GM23248 (cell line): ENCODE measurements around the gene PCDHB10. TPM values are rescaled to one million over a fixed set of nuclear protein-coding genes. Genes with fewer than 3 reads are reported as not detected.
"Not testable (repeated sequence)": the region's sequence is repeated elsewhere in the genome, so short reads cannot be mapped to it uniquely, and the experiment has no call there.

Source experiments
- DNase-seq: peaks from one replicate; pipeline ENCODE4 v3.0.0-alpha.2; 2015
- H2AFZ ChIP-seq: fragments of 200-600 bp; sonication (generic); 2 replicates; pipeline ENCODE4 v1.6.1; 2016; ENCODE audit warnings: antibody characterized with exemption
- H3F3A ChIP-seq: fragments of 200-600 bp; sonication (generic); 2 replicates; pipeline ENCODE4 v1.6.1; 2016; ENCODE audit warnings: mild to moderate bottlenecking, antibody characterized with exemption, mixed run types; ENCODE audit not compliant: insufficient read depth
- H3K27ac ChIP-seq: fragments of 200-600 bp; sonication (generic); 2 replicates; pipeline ENCODE4 v1.5.1; 2016; ENCODE audit warnings: mild to moderate bottlenecking
- H3K27me3 ChIP-seq: fragments of 200-600 bp; sonication (generic); replicated peaks from 2 replicates; pipeline ENCODE4 v1.6.1; 2016; ENCODE audit warnings: mild to moderate bottlenecking; ENCODE audit not compliant: insufficient read depth
- H3K36me3 ChIP-seq: fragments of 200-600 bp; sonication (generic); 2 replicates; pipeline ENCODE4 v1.6.1; 2016; ENCODE audit warnings: low read depth, mild to moderate bottlenecking
- H3K4me1 ChIP-seq: fragments of 200-600 bp; sonication (generic); 2 replicates; pipeline ENCODE4 v1.6.1; 2016; ENCODE audit warnings: mild to moderate bottlenecking; ENCODE audit not compliant: insufficient read depth
- H3K4me2 ChIP-seq: fragments of 200-600 bp; sonication (generic); one replicate; pipeline ENCODE4 v1.6.1; 2016; ENCODE audit warnings: mild to moderate bottlenecking; ENCODE audit not compliant: unreplicated experiment
- H3K4me3 ChIP-seq: fragments of 200-600 bp; sonication (generic); 2 replicates; pipeline ENCODE4 v1.5.1; 2016; ENCODE audit warnings: mild to moderate bottlenecking
- H3K79me2 ChIP-seq: fragments of 200-600 bp; sonication (generic); 2 replicates; pipeline ENCODE4 v1.6.1; 2016; ENCODE audit warnings: mild to moderate bottlenecking; ENCODE audit not compliant: insufficient read depth
- H3K9ac ChIP-seq: fragments of 200-600 bp; sonication (generic); 2 replicates; pipeline ENCODE4 v1.6.1; 2016; ENCODE audit warnings: mild to moderate bottlenecking
- H3K9me2 ChIP-seq: fragments of 200-600 bp; sonication (generic); 2 replicates; pipeline ENCODE4 v1.6.1; 2016; ENCODE audit warnings: mixed run types, mild to moderate bottlenecking, moderate library complexity; ENCODE audit not compliant: insufficient read depth
- H3K9me3 ChIP-seq: fragments of 200-600 bp; sonication (generic); one replicate; pipeline ENCODE4 v1.6.1; 2017; ENCODE audit warnings: low read depth
- H4K20me1 ChIP-seq: fragments of 200-600 bp; sonication (generic); 2 replicates; pipeline ENCODE4 v1.6.0; 2016; ENCODE audit not compliant: insufficient read depth
- EZH2 ChIP-seq: fragments of 200-600 bp; sonication (generic); IDR thresholded peaks from 2 replicates; pipeline ENCODE4 v1.6.1; 2018; ENCODE audit warnings: antibody characterized with exemption, mild to moderate bottlenecking; ENCODE audit not compliant: insufficient read depth, poor library complexity, severe bottlenecking
- EZH2phosphoT487 ChIP-seq: fragments of 200-600 bp; sonication (generic); IDR thresholded peaks from 2 replicates; pipeline ENCODE4 v1.6.1; 2018; ENCODE audit warnings: antibody characterized with exemption, moderate library complexity, mild to moderate bottlenecking, low read depth; ENCODE audit not compliant: insufficient read depth
- WGBS, 2 experiments: methylation state at CpG; one replicate each; pipeline ENCODE4 v1.1.6; 2015 to 2017; ENCODE audit warnings: low lambda C conversion rate in 2 of 2, low coverage in 1 of 2; ENCODE audit errors: missing lambda C conversion rate in 2 of 2; 5-methylcytosine and 5-hydroxymethylcytosine counted together
- in situ Hi-C: fragments of 300-500 bp; cut with MboI; formaldehyde crosslinking; loops from 2 replicates; pipeline ENCODE4 v1.15.0; 2020
- polyA plus RNA-seq: library from polyadenylated mRNA; unstranded; fragments of >200 nt; fragmentation: Nextera tagmentation; extraction: Ambion mirVana; gene quantifications from 2 replicates; pipeline ENCODE4 v1.2.1, GENCODE V29; 2016
- total RNA-seq: library from RNA; depleted of rRNA; stranded (reverse); fragments of >200 nt; shearing (Covaris generic); gene quantifications from 2 replicates; pipeline ENCODE4 v1.2.3, GENCODE V29; 2014; rRNA removed

PCDHB10 gene
- 1.3 and 2.9 TPM in 2 replicates for total RNA-seq
- polyA plus RNA-seq: 0.86 and 1.3 TPM in 2 replicates

GRCh38 chr5:141192110-141192725 is at the start of gene PCDHB10:
PCDHB10 (plus strand) TSS chr5:141192353; CDS start chr5:141192553, 200 bp downstream.
- Histone ChIP-seq H3K9me3 (peaks cover 8% of the 10 kb centered on the region), H2AFZ (no peak within 1 kb of the TSS), H3K4me2 (peak within 1 kb of the TSS; percentile 52), H3K27me3 (no peaks in the 10 kb centered on the region), H3K9me2 (no peaks in the 10 kb centered on the region), H3K4me3 (peak within 1 kb of the TSS; percentile 49; the same call in 1 of the 2 replicates), H3K4me1 (no peaks in the 10 kb centered on the region), H3K79me2 (no peaks in the 10 kb centered on the region), H4K20me1 (no peaks in the 10 kb centered on the region), H3K36me3 (no peaks in the 10 kb centered on the region), H3F3A (no peaks in the 10 kb centered on the region), H3K9ac (no peak within 1 kb of the TSS), H3K27ac (no peak within 1 kb of the TSS)
- TF ChIP-seq EZH2phosphoT487: no peak
- TF ChIP-seq EZH2: no peak
- WGBS, 2 experiments: 2 to 3% methylated on average over 10 of the region's 10 CpGs
- DNase-seq: peak; percentile 54
- in situ Hi-C loops: no loop called here

- 0 out of 2 replicates have a peak within 1 kb of the TSS, but pooled peaks have one; percentile 29 for H3K4me3 ChIP-seq
- WGBS, 2 experiments: 14 to 16% methylated on average over 18 of the region's 18 CpGs
- H3K4me2 ChIP-seq: peak within 1 kb of the TSS; percentile 35
- no peaks in the 10 kb centered on the region for H3F3A ChIP-seq
- no peak within 1 kb of the TSS for H3K27ac ChIP-seq
- in situ Hi-C loops: no loop called here
- no peak within 1 kb of the TSS for H3K9ac ChIP-seq
- H3K4me1 ChIP-seq: no peaks in the 10 kb centered on the region
- no peaks in the 10 kb centered on the region for H3K9me3 ChIP-seq
- TF ChIP-seq EZH2 (no peak), EZH2phosphoT487 (no peak)
- peak; percentile 46 for DNase-seq
- H4K20me1 ChIP-seq: no peaks in the 10 kb centered on the region
- H3K27me3 ChIP-seq: no peaks in the 10 kb centered on the region
- no peaks in the 10 kb centered on the region for H3K79me2 ChIP-seq
- no peak within 1 kb of the TSS for H2AFZ ChIP-seq
- no peaks in the 10 kb centered on the region for H3K9me2 ChIP-seq
- no peaks in the 10 kb centered on the region for H3K36me3 ChIP-seq
These were observed 42.3 kb upstream of the PCDHB10 start, which contains the start of gene PCDHB6 for GRCh38 chr5:141149812-141150211. PCDHB6 (plus strand) TSS chr5:141150057; CDS start chr5:141150258, 201 bp downstream.

- TF ChIP-seq EZH2phosphoT487 (no peak), EZH2 (no peak)
- in situ Hi-C loops: no loop called here
- Histone ChIP-seq H3K27ac (no peak overlapping the region), H3K4me3 (0 out of 2 replicates have a peak overlapping the region, but pooled peaks have one; percentile 29), H3K4me2 (peak overlapping the region; percentile 35), H3K9ac (no peak overlapping the region), H3K36me3 (no peaks in the 10 kb centered on the region), H3K27me3 (no peaks in the 10 kb centered on the region), H3K79me2 (no peaks in the 10 kb centered on the region), H3F3A (no peaks in the 10 kb centered on the region), H3K9me3 (no peaks in the 10 kb centered on the region), H3K4me1 (no peaks in the 10 kb centered on the region), H2AFZ (no peak overlapping the region), H3K9me2 (no peaks in the 10 kb centered on the region), H4K20me1 (no peaks in the 10 kb centered on the region)
- 29 to 34% methylated on average over 33 of the region's 33 CpGs for WGBS, 2 experiments
- no peak for DNase-seq
These were observed 41.7 kb upstream of the PCDHB10 start for GRCh38 chr5:141150224-141150992.

GRCh38 chr5:141150993-141151325 is 41.2 kb upstream of the PCDHB10 start:
- Histone ChIP-seq H4K20me1 (no peaks in the 10 kb centered on the region), H3K79me2 (no peaks in the 10 kb centered on the region), H3K4me2 (no peak overlapping the region), H3K27me3 (no peaks in the 10 kb centered on the region), H3K27ac (no peak overlapping the region), H2AFZ (no peak overlapping the region), H3K4me1 (no peaks in the 10 kb centered on the region), H3K9ac (no peak overlapping the region), H3K4me3 (no peak overlapping the region), H3K36me3 (no peaks in the 10 kb centered on the region), H3K9me2 (no peaks in the 10 kb centered on the region), H3K9me3 (no peaks in the 10 kb centered on the region), H3F3A (no peaks in the 10 kb centered on the region)
- in situ Hi-C loops: no loop called here
- no peak for DNase-seq
- no peak for TF ChIP-seq EZH2phosphoT487
- no peak for TF ChIP-seq EZH2
- 19 to 28% methylated on average over 13 of the region's 13 CpGs for WGBS, 2 experiments

GRCh38 chr5:141151632-141152031 is 40.5 kb upstream of the PCDHB10 start:
- H3K36me3 ChIP-seq, H3K4me3 ChIP-seq, H3K4me2 ChIP-seq, H4K20me1 ChIP-seq, H3K79me2 ChIP-seq, in situ Hi-C loops, H3K9me3 ChIP-seq, H3K4me1 ChIP-seq, H2AFZ ChIP-seq, H3F3A ChIP-seq, H3K27me3 ChIP-seq, DNase-seq, H3K27ac ChIP-seq, H3K9ac ChIP-seq, H3K9me2 ChIP-seq: not testable (repeated sequence)
- WGBS, 2 experiments: 44 to 47% methylated on average over 33 to 39 of the region's 41 CpGs

- H3K27ac ChIP-seq, H3K9me3 ChIP-seq, H3K79me2 ChIP-seq, DNase-seq, H3K4me2 ChIP-seq, H3K4me3 ChIP-seq, H3K9me2 ChIP-seq, H3K9ac ChIP-seq, H4K20me1 ChIP-seq, H3K27me3 ChIP-seq, in situ Hi-C loops, H3K4me1 ChIP-seq, H3K36me3 ChIP-seq, H3F3A ChIP-seq, H2AFZ ChIP-seq: not testable (repeated sequence)
- WGBS, 2 experiments: 28 to 31% methylated on average over 21 to 27 of the region's 36 CpGs
These were observed 40.1 kb upstream of the PCDHB10 start for GRCh38 chr5:141152096-141152495.
